Embryonic facial prominence (tissue), 1 donor: ENCODE results near the gene PDE4B.
"Not testable (repeated sequence)": the region's sequence is repeated elsewhere in the genome, so short reads cannot be mapped to it uniquely, and the experiment has no call there.

Source experiments
- DNase-seq: peaks from one replicate; pipeline ENCODE4 v3.0.0-alpha.2; 2016; ENCODE audit errors: extremely low spot score

The PDE4B gene

GRCh38 chr1:65814752-65815151 is 22.1 kb downstream of the PDE4B start:
- no peak for DNase-seq

GRCh38 chr1:65817891-65818290 is 25.2 kb downstream of the PDE4B start:
- DNase-seq: no peak

GRCh38 chr1:65818966-65819365 is 26.3 kb downstream of the PDE4B start:
- no peak for DNase-seq

GRCh38 chr1:65820983-65821382 is 28.3 kb downstream of the PDE4B start:
- DNase-seq: no peak

GRCh38 chr1:65821386-65821785 is 28.7 kb downstream of the PDE4B start:
- DNase-seq: no peak

- no peak for DNase-seq
These were observed 31.4 kb downstream of the PDE4B start for GRCh38 chr1:65824103-65824502.

- no peak for DNase-seq
These were observed 33.0 kb downstream of the PDE4B start for GRCh38 chr1:65825741-65826140.

GRCh38 chr1:65826782-65827181 is 34.1 kb downstream of the PDE4B start:
- no peak for DNase-seq

- no peak for DNase-seq
These were observed 34.7 kb downstream of the PDE4B start for GRCh38 chr1:65827346-65827745.

- no peak for DNase-seq
These were observed 37.6 kb downstream of the PDE4B start for GRCh38 chr1:65830306-65830705.

- no peak for DNase-seq
These were observed 39.6 kb downstream of the PDE4B start for GRCh38 chr1:65832296-65832695.

- DNase-seq: no peak
These were observed 44.0 kb downstream of the PDE4B start for GRCh38 chr1:65836686-65837085.

GRCh38 chr1:65840683-65841082 is 48.0 kb downstream of the PDE4B start:
- no peak for DNase-seq

GRCh38 chr1:65844296-65844695 is 51.6 kb downstream of the PDE4B start:
- DNase-seq: no peak

- no peak for DNase-seq
These were observed 52.3 kb downstream of the PDE4B start for GRCh38 chr1:65844821-65845534.

- no peak for DNase-seq
These were observed 52.9 kb downstream of the PDE4B start for GRCh38 chr1:65845535-65846060.

GRCh38 chr1:65846866-65847265 is 54.2 kb downstream of the PDE4B start:
- DNase-seq: no peak

- DNase-seq: no peak
These were observed 57.6 kb downstream of the PDE4B start for GRCh38 chr1:65850281-65850680.

GRCh38 chr1:65856591-65856990 is 63.9 kb downstream of the PDE4B start:
- not testable (repeated sequence) for DNase-seq

- no peak for DNase-seq
These were observed 73.7 kb downstream of the PDE4B start for GRCh38 chr1:65866439-65866838.

GRCh38 chr1:65872301-65872700 is 79.6 kb downstream of the PDE4B start:
- DNase-seq: no peak

GRCh38 chr1:65878342-65878741 is 85.6 kb downstream of the PDE4B start:
- not testable (repeated sequence) for DNase-seq

- DNase-seq: no peak
These were observed 87.9 kb downstream of the PDE4B start for GRCh38 chr1:65880611-65881010.

GRCh38 chr1:65881067-65881594 is 88.4 kb downstream of the PDE4B start:
- DNase-seq: no peak
